ENCODE results near the gene ERC1. TPM values are rescaled to one million over a fixed set of nuclear protein-coding genes. Genes with fewer than 3 reads are reported as not detected.

ERC1 gene
- total RNA-seq, 1 donor from 2014 or later, result 56.5 TPM

DNA sequence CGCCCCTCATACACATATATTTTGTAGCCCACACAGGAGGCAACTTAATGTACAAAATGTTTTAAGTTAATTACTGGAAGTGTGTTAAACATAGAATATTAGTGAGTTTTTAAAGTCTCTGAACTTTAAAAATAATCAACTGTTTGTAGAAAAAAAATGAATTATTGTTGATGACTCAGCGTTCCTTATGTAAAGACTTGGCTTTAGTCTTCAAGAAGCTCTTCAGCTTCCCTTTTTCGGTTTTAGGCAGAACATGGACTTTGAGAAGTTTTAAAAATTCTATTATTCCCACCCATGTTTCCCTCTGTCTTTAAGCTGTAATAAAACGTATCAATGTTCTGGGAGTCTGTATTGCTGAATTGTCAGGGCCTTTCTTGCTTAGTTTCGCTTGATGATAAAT lies 333.9 kb downstream of the ERC1 start:
- TF ChIP-seq POLR2A (IDR thresholded peaks at IDR 0.05), result no peak
- no peak for TF ChIP-seq POLR2AphosphoS5 (IDR thresholded peaks at IDR 0.05; ENCODE audit: insufficient read depth in 1 of 2, low read depth in 1 of 2)
- TF ChIP-seq, protein P1, sequence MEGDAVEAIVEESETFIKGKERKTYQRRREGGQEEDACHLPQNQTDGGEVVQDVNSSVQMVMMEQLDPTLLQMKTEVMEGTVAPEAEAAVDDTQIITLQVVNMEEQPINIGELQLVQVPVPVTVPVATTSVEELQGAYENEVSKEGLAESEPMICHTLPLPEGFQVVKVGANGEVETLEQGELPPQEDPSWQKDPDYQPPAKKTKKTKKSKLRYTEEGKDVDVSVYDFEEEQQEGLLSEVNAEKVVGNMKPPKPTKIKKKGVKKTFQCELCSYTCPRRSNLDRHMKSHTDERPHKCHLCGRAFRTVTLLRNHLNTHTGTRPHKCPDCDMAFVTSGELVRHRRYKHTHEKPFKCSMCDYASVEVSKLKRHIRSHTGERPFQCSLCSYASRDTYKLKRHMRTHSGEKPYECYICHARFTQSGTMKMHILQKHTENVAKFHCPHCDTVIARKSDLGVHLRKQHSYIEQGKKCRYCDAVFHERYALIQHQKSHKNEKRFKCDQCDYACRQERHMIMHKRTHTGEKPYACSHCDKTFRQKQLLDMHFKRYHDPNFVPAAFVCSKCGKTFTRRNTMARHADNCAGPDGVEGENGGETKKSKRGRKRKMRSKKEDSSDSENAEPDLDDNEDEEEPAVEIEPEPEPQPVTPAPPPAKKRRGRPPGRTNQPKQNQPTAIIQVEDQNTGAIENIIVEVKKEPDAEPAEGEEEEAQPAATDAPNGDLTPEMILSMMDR (IDR thresholded peaks at IDR 0.05), result no peak
- H3K27ac ChIP-seq, result no peak overlapping the region
- no peak overlapping the region for H3K4me3 ChIP-seq
- H3K36me3 ChIP-seq, result no peaks in the 10 kb centered on the region
- no peaks in the 10 kb centered on the region for H3K4me1 ChIP-seq
- H3K27me3 ChIP-seq, result no peaks in the 10 kb centered on the region
- DNase-seq (ENCODE audit: extremely low spot score in 2 of 2), result no peak
- intact Hi-C loops (cut with DNase I), result no loop called here
- no peaks in the 10 kb centered on the region for H3K9me3 ChIP-seq

- Histone ChIP-seq H3K4me3 (no peak overlapping the region), H3K4me1 (no peaks in the 10 kb centered on the region), H3K36me3 (no peaks in the 10 kb centered on the region), H3K27me3 (no peaks in the 10 kb centered on the region), H3K27ac (no peak overlapping the region), H3K9me3 (no peaks in the 10 kb centered on the region)
- no peak for TF ChIP-seq POLR2A (IDR thresholded peaks at IDR 0.05)
- TF ChIP-seq POLR2AphosphoS5 (IDR thresholded peaks at IDR 0.05; ENCODE audit: insufficient read depth in 1 of 2, low read depth in 1 of 2), result no peak
- TF ChIP-seq, protein P1 (IDR thresholded peaks at IDR 0.05), result no peak
- DNase-seq (ENCODE audit: extremely low spot score in 2 of 2), result no peak
- intact Hi-C loops (cut with DNase I), result no loop called here
Observed at GRCh38 chr12:1325666-1326065, 334.6 kb downstream of the ERC1 start.

DNA sequence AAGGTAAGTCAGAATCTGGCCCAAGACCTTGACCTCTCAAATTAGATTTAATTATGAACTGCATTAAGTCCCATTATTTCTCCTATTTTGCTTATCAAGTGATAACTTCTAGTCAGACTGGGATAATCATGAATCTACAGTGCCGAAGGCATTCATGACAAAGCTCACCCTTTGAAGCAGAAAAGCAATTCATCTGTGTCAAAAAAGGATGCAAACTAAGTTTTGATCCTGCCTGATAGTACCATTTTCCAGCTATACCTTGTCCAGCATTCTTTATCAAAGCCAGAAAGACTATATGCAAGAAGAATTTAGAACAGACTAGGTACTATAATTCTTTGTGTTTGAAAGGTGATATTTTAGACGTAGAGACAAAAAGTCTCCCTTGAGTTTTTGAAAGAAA lies 335.2 kb downstream of the ERC1 start:
- Histone ChIP-seq H3K9me3 (no peaks in the 10 kb centered on the region), H3K4me3 (no peak overlapping the region), H3K4me1 (no peaks in the 10 kb centered on the region), H3K27me3 (no peaks in the 10 kb centered on the region), H3K27ac (no peak overlapping the region), H3K36me3 (no peaks in the 10 kb centered on the region)
- TF ChIP-seq POLR2A (IDR thresholded peaks at IDR 0.05) (no peak), POLR2AphosphoS5 (IDR thresholded peaks at IDR 0.05; ENCODE audit: insufficient read depth in 1 of 2, low read depth in 1 of 2) (no peak)
- TF ChIP-seq, protein P1 (IDR thresholded peaks at IDR 0.05), result no peak
- DNase-seq (ENCODE audit: extremely low spot score in 2 of 2), result no peak
- intact Hi-C loops (cut with DNase I), result no loop called here

GRCh38 chr12:1328391-1328790 lies 337.4 kb downstream of the ERC1 start:
- H3K9me3 ChIP-seq, result no peaks in the 10 kb centered on the region
- intact Hi-C loops (cut with DNase I), result no loop called here
- TF ChIP-seq POLR2AphosphoS5 (IDR thresholded peaks at IDR 0.05; ENCODE audit: insufficient read depth in 1 of 2, low read depth in 1 of 2) (no peak), POLR2A (IDR thresholded peaks at IDR 0.05) (no peak)
- H3K27me3 ChIP-seq, result no peaks in the 10 kb centered on the region
- no peak overlapping the region for H3K27ac ChIP-seq
- H3K36me3 ChIP-seq, result no peaks in the 10 kb centered on the region
- H3K4me1 ChIP-seq, result no peaks in the 10 kb centered on the region
- H3K4me3 ChIP-seq, result no peak overlapping the region
- no peak for DNase-seq (ENCODE audit: extremely low spot score in 2 of 2)

GRCh38 chr12:1329784-1330476 lies 338.9 kb downstream of the ERC1 start:
- H3K27me3 ChIP-seq, result no peaks in the 10 kb centered on the region
- H3K9me3 ChIP-seq, result no peaks in the 10 kb centered on the region
- H3K4me1 ChIP-seq, result no peaks in the 10 kb centered on the region
- no peak for TF ChIP-seq POLR2AphosphoS5 (IDR thresholded peaks at IDR 0.05; ENCODE audit: insufficient read depth in 1 of 2, low read depth in 1 of 2)
- TF ChIP-seq, protein P1 (IDR thresholded peaks at IDR 0.05), result no peak
- TF ChIP-seq POLR2A (IDR thresholded peaks at IDR 0.05), result no peak
- intact Hi-C loops (cut with DNase I), result no loop called here
- H3K27ac ChIP-seq, result no peak overlapping the region
- H3K4me3 ChIP-seq, result no peak overlapping the region
- no peak for DNase-seq (ENCODE audit: extremely low spot score in 2 of 2)
- H3K36me3 ChIP-seq, result no peaks in the 10 kb centered on the region

All from vagina (tissue), 2 donors.